D721Med (cell line): ENCODE measurements around the gene ASTE1.

Experiments used
- DNase-seq: peaks from one replicate; pipeline ENCODE4 v3.0.0; 2011; ENCODE audit warnings: low spot score; ENCODE audit not compliant: insufficient read length
- FAIRE-seq: peaks from 2 replicates; lab custom pipeline; 2011; peaks lifted over from hg19 to GRCh38; lab: Jason Lieb, UNC
- TF ChIP-seq, protein P1 (sequence below): IDR thresholded peaks from 2 replicates; pipeline ENCODE4 v1.5.1; 2012; ENCODE audit warnings: mild to moderate bottlenecking, control low read depth; ENCODE audit not compliant: insufficient read depth; ENCODE audit errors: missing control alignments

The ASTE1 gene

DNA sequence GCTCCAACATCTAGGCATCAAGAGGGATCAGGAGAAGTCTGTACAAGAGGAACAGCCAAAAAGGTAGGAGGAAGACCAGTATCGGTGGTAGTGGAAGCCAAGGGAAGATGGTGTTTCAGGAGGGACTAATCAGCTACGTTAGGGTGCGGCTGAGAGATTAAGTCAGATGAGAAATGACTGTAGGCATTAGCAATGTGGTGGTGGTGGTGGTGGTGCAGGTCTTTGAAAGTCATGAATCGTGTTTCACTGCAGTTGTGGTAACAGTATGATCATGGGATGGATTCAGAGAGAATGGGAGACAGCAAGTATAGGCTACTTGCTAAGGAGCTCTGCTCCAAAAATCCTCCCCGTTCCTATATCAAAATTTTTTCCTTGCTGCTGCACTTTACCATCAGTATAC, 35.5 kb downstream of the ASTE1 start:
- TF ChIP-seq, protein P1, sequence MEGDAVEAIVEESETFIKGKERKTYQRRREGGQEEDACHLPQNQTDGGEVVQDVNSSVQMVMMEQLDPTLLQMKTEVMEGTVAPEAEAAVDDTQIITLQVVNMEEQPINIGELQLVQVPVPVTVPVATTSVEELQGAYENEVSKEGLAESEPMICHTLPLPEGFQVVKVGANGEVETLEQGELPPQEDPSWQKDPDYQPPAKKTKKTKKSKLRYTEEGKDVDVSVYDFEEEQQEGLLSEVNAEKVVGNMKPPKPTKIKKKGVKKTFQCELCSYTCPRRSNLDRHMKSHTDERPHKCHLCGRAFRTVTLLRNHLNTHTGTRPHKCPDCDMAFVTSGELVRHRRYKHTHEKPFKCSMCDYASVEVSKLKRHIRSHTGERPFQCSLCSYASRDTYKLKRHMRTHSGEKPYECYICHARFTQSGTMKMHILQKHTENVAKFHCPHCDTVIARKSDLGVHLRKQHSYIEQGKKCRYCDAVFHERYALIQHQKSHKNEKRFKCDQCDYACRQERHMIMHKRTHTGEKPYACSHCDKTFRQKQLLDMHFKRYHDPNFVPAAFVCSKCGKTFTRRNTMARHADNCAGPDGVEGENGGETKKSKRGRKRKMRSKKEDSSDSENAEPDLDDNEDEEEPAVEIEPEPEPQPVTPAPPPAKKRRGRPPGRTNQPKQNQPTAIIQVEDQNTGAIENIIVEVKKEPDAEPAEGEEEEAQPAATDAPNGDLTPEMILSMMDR = no peak
- FAIRE-seq (no peak), DNase-seq (no peak)

DNA sequence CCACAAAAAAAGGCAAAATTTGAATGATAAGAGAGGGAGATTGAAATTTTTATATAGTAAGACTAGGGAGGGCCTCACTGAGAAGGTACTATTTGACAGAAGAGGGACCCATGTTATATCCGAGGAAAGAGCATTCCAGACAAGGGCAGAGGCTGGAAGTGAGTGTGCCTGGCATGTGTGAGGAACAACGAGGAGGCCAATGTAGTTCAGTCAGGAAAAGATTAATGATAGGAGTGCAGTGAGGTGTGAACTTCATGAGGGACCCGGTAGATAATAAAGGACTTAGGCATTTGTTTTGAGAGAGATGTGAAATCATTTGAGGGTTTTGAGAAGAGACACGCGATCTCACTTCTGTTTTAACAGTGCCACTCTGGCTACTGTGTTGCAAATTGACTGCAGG, 36.3 kb downstream of the ASTE1 start:
- FAIRE-seq (no peak), DNase-seq (no peak)
- TF ChIP-seq, protein P1 = no peak

DNA sequence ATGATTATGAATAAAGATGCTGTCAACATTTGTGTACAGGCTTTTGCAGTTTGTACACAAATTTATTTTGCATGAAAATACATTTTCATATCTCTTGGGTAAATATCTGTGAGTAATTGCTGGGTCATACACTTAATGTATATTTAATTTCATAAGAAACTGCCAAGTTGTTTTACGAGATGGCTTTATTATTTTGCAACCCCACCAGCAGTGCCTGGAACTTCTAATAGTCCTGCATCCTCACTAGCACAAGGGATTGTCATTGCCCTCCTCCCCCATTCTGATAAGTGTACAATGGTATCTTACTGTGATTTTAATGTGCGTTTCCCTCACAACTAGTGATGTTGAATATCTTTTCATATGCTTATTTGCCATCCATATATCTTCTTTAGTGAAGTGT, 45.2 kb downstream of the ASTE1 start:
- no peak for FAIRE-seq
- TF ChIP-seq, protein P1 = no peak
- no peak for DNase-seq

DNA sequence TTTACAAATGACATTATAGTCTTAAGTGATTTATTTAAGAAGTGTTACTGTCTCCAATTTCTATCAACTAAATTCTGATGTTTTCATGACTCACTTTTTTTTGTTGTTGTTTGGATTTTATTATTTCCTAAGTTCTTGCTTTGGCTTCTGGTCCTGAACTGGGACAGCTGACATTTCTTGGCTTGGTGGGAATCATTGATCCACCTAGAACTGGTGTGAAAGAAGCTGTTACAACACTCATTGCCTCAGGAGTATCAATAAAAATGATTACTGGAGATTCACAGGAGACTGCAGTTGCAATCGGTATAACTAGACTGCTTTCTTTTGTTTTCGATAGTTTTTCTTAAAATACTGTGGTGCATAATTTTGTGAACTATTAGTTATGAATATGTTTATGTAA, 47.5 kb downstream of the ASTE1 start:
- no peak for FAIRE-seq
- TF ChIP-seq, protein P1 = no peak
- DNase-seq = no peak

DNA sequence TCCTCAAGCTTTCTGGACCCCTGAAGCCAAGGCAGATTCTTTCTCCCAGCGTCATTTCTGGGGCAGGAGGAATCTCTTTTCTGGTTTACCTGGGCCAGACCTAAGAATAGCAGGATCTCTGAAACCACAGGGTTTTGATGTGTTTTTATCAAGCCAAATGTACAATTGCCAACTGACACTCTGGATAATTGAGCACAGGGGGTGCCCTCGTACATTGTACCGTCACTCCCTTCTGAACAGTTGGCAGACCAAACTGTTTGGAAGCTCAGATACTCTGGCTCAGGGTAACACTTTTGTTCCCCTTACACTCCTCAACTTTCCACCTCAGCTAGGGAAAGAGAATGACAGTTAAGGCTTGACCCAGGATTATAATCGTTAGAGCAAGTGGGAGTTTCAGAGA, 49.9 kb downstream of the ASTE1 start:
- TF ChIP-seq, protein P1 = no peak
- no peak for DNase-seq
- FAIRE-seq = no peak

DNA sequence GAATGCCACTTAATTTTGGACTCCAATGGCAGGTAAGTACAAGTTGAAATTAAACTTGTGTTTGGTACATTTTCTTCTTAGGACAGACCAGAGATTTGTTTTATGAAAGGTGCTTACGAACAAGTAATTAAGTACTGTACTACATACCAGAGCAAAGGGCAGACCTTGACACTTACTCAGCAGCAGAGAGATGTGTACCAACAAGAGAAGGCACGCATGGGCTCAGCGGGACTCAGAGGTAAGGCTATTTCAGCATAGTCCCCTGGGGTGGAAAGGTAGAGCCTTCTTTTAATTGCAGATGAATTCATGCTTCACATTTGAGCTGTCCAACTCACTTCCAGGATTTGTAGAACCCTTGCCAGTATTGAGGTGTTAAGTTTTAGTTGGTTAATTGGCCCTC, 51.4 kb downstream of the ASTE1 start:
- FAIRE-seq = no peak
- no peak for DNase-seq
- TF ChIP-seq, protein P1 = no peak

DNA sequence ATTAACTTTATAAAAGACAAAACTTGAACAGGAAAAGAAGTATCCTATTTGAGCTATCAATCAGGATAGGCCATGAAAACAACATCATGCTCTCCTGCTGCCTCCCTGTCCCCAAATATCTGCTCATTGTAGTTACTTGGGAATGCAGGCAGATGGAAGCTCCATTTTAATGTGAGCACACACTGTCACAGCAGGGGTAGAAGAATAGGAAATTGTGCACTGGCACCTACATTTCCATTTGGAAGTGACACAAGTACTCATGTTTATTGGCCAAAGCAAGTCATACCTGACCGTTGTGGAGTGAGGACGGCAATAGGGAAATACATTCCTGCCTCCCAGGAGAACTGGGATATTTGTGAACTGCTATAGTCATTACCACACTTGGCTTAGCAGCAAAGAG, 52.4 kb downstream of the ASTE1 start:
- FAIRE-seq (no peak), DNase-seq (no peak)
- TF ChIP-seq, protein P1 = no peak
